Natural killer cell treated with Interleukin-12 subunit alpha and Interleukin-12 subunit beta and Interleukin-15 and Interleukin-18, amount 100 ng/mL, for 72 hours (primary cell): Measurements from ENCODE around the gene TAPBP. TPM values are rescaled to one million over a fixed set of nuclear protein-coding genes. Genes with fewer than 3 reads are reported as not detected.
A peak's percentile ranks its signal among the peaks of the same experiment; 100 is the strongest.
"Not testable (repeated sequence)": the region's sequence is repeated elsewhere in the genome, so short reads cannot be mapped to it uniquely, and the experiment has no call there.

Experiments used
- ATAC-seq, 2 donors: fragments of 150-1000 bp; cut with Tn5 transposase in 1 of 2; sonication (Bioruptor Pico), chemical (Tn5 transposase) in 1 of 2; 2 replicates each; pipeline ENCODE4 v1.10.0; 2021
- DNase-seq: peaks from one replicate; pipeline ENCODE4 v3.0.0; 2022; ENCODE audit warnings: low spot score
- H3K27ac Mint-ChIP-seq, 2 donors: 1 replicate in 1 of 2; 2 replicates in 1 of 2; pipeline ENCODE4 v1.8.0; 2022; ENCODE audit warnings: mixed read lengths in 2 of 2, mild to moderate bottlenecking in 1 of 2, moderate library complexity in 1 of 2
- H3K27me3 Mint-ChIP-seq, 2 donors: 1 replicate in 1 of 2; 2 replicates in 1 of 2; pipeline ENCODE4 v1.8.0; 2022; ENCODE audit warnings: mixed read lengths in 2 of 2
- H3K36me3 Mint-ChIP-seq: one replicate; pipeline ENCODE4 v1.8.0; 2022; ENCODE audit warnings: mixed read lengths
- H3K4me1 Mint-ChIP-seq, 2 donors: 1 replicate in 1 of 2; 2 replicates in 1 of 2; pipeline ENCODE4 v1.8.0; 2022; ENCODE audit warnings: low read depth in 2 of 2, mixed read lengths in 2 of 2, mild to moderate bottlenecking in 1 of 2
- H3K4me3 Mint-ChIP-seq: one replicate; pipeline ENCODE4 v1.8.0; 2022; ENCODE audit warnings: mixed read lengths
- H3K9me3 Mint-ChIP-seq: 2 replicates; pipeline ENCODE4 v1.8.0; 2022; ENCODE audit warnings: mixed read lengths
- total RNA-seq, 2 donors: library from RNA; stranded (reverse); gene quantifications; one replicate each; pipeline ENCODE4 v1.2.3, GENCODE V29; 2022

The TAPBP gene
- total RNA-seq, result 100 to 1,000 TPM; 243 to 346 TPM

GRCh38 chr6:33313709-33314514 lies at the start of gene TAPBP:
TSS of gene TAPBP (minus strand) at chr6:33314078. CDS start at chr6:33314041, 37 bp downstream.
- Mint-ChIP-seq H3K27ac (peak within 1 kb of the TSS; percentile 95 to 97), H3K36me3 (peaks cover 10% of the 10 kb centered on the region), H3K4me1 (peaks cover 44 to 51% of the 10 kb centered on the region in 2 donors), H3K9me3 (no peaks in the 10 kb centered on the region), H3K4me3 (peak within 1 kb of the TSS; percentile 97), H3K27me3 (no peaks in the 10 kb centered on the region)
- ATAC-seq (peak; percentile 68 to 78), DNase-seq (peak; percentile 93)

GRCh38 chr6:33363486-33363885 lies 49.6 kb upstream of the TAPBP start:
- H3K36me3 Mint-ChIP-seq, ATAC-seq, H3K4me1 Mint-ChIP-seq, DNase-seq, H3K9me3 Mint-ChIP-seq, H3K27me3 Mint-ChIP-seq, H3K4me3 Mint-ChIP-seq, H3K27ac Mint-ChIP-seq: not testable (repeated sequence)

- no peaks in the 10 kb centered on the region for H3K36me3 Mint-ChIP-seq
- no peak for DNase-seq
- no peak overlapping the region for H3K4me3 Mint-ChIP-seq
- no peaks in the 10 kb centered on the region for H3K4me1 Mint-ChIP-seq
- no peaks in the 10 kb centered on the region for H3K9me3 Mint-ChIP-seq
- no peak overlapping the region for H3K27ac Mint-ChIP-seq
- no peaks in the 10 kb centered on the region for H3K27me3 Mint-ChIP-seq
- ATAC-seq, result no peak
Measured at GRCh38 chr6:33359331-33359730, 45.5 kb upstream of the TAPBP start.

GRCh38 chr6:33357160-33357871 lies 43.4 kb upstream of the TAPBP start:
- not testable (repeated sequence) for ATAC-seq, H3K27me3 Mint-ChIP-seq, H3K4me3 Mint-ChIP-seq, H3K36me3 Mint-ChIP-seq, H3K9me3 Mint-ChIP-seq, DNase-seq, H3K27ac Mint-ChIP-seq, H3K4me1 Mint-ChIP-seq

- DNase-seq (no peak), ATAC-seq (no peak)
- Mint-ChIP-seq H3K4me3 (no peak overlapping the region), H3K36me3 (no peaks in the 10 kb centered on the region), H3K4me1 (no peaks in the 10 kb centered on the region), H3K27ac (no peak overlapping the region), H3K9me3 (no peaks in the 10 kb centered on the region), H3K27me3 (no peaks in the 10 kb centered on the region)
Measured at GRCh38 chr6:33356295-33356694, 42.4 kb upstream of the TAPBP start.

GRCh38 chr6:33355860-33356259 lies 42.0 kb upstream of the TAPBP start:
- H3K27ac Mint-ChIP-seq, H3K4me3 Mint-ChIP-seq, H3K9me3 Mint-ChIP-seq, H3K27me3 Mint-ChIP-seq, DNase-seq, H3K36me3 Mint-ChIP-seq, H3K4me1 Mint-ChIP-seq, ATAC-seq: not testable (repeated sequence)

- Mint-ChIP-seq H3K4me3 (no peak overlapping the region), H3K27me3 (no peaks in the 10 kb centered on the region), H3K4me1 (peaks cover 27 to 32% of the 10 kb centered on the region in 2 donors), H3K36me3 (no peaks in the 10 kb centered on the region), H3K9me3 (no peaks in the 10 kb centered on the region), H3K27ac (peak overlapping the region in 1 of 2 donors; percentile 11)
- ATAC-seq, result no peak
- no peak for DNase-seq
Measured at GRCh38 chr6:33347816-33348215, 33.9 kb upstream of the TAPBP start.

GRCh38 chr6:33346972-33347371 lies 33.1 kb upstream of the TAPBP start:
- ATAC-seq, H3K27me3 Mint-ChIP-seq, DNase-seq, H3K36me3 Mint-ChIP-seq, H3K9me3 Mint-ChIP-seq: not testable (repeated sequence)
- peaks cover 27 to 32% of the 10 kb centered on the region in 2 donors for H3K4me1 Mint-ChIP-seq
- peak overlapping the region in 1 of 2 donors; percentile 11 for H3K27ac Mint-ChIP-seq
- peak overlapping the region; percentile 3 for H3K4me3 Mint-ChIP-seq

- ATAC-seq (peak; percentile 67 to 69), DNase-seq (peak; percentile 74)
- H3K4me3 Mint-ChIP-seq, result peak overlapping the region; percentile 78
- H3K4me1 Mint-ChIP-seq, result peaks cover 27 to 32% of the 10 kb centered on the region in 2 donors
- peak overlapping the region; percentile 56 to 80 for H3K27ac Mint-ChIP-seq
- H3K9me3 Mint-ChIP-seq, result no peaks in the 10 kb centered on the region
- H3K36me3 Mint-ChIP-seq, result no peaks in the 10 kb centered on the region
- no peaks in the 10 kb centered on the region for H3K27me3 Mint-ChIP-seq
Measured at GRCh38 chr6:33344701-33345697, 31.1 kb upstream of the TAPBP start.

GRCh38 chr6:33343953-33344611 lies 30.2 kb upstream of the TAPBP start:
- H3K9me3 Mint-ChIP-seq, result no peaks in the 10 kb centered on the region
- H3K27me3 Mint-ChIP-seq, result no peaks in the 10 kb centered on the region
- peaks cover 27 to 32% of the 10 kb centered on the region in 2 donors for H3K4me1 Mint-ChIP-seq
- DNase-seq, result no peak
- H3K36me3 Mint-ChIP-seq, result no peaks in the 10 kb centered on the region
- peak overlapping the region; percentile 43 to 50 for H3K27ac Mint-ChIP-seq
- peak overlapping the region; percentile 78 for H3K4me3 Mint-ChIP-seq
- ATAC-seq, result peak; percentile 80 to 83

- H3K36me3 Mint-ChIP-seq, H3K9me3 Mint-ChIP-seq, DNase-seq, H3K27me3 Mint-ChIP-seq: not testable (repeated sequence)
- ATAC-seq, result peak in 1 of 2 donors; percentile 24
- Mint-ChIP-seq H3K4me3 (peak overlapping the region; percentile 78), H3K4me1 (peaks cover 27 to 32% of the 10 kb centered on the region in 2 donors), H3K27ac (peak overlapping the region; percentile 43 to 50)
Measured at GRCh38 chr6:33343606-33343952, 29.7 kb upstream of the TAPBP start.

- DNase-seq (no peak), ATAC-seq (no peak)
- H3K36me3 Mint-ChIP-seq, result no peaks in the 10 kb centered on the region
- H3K4me3 Mint-ChIP-seq, result no peak overlapping the region
- H3K27ac Mint-ChIP-seq, result peak overlapping the region in 1 of 2 donors; percentile 12
- H3K27me3 Mint-ChIP-seq, result no peaks in the 10 kb centered on the region
- no peaks in the 10 kb centered on the region for H3K9me3 Mint-ChIP-seq
- peaks cover 7 to 8% of the 10 kb centered on the region in 2 donors for H3K4me1 Mint-ChIP-seq
Measured at GRCh38 chr6:33339193-33339592, 25.3 kb upstream of the TAPBP start.

- H3K4me3 Mint-ChIP-seq, result no peak overlapping the region
Measured at GRCh38 chr6:33336495-33336894, 22.6 kb upstream of the TAPBP start.

More at GRCh38 chr6:33336495-33336894, 22.6 kb upstream of the TAPBP start:
- no peaks in the 10 kb centered on the region for H3K36me3 Mint-ChIP-seq
- H3K9me3 Mint-ChIP-seq, result no peaks in the 10 kb centered on the region
- no peak for DNase-seq
- H3K27ac Mint-ChIP-seq, result no peak overlapping the region
- no peaks in the 10 kb centered on the region for H3K27me3 Mint-ChIP-seq
- no peaks in the 10 kb centered on the region for H3K4me1 Mint-ChIP-seq
- ATAC-seq, result no peak
